SK-N-MC (cell line): ENCODE results near the gene HSPA1A.
"Not testable (repeated sequence)": the region's sequence is repeated elsewhere in the genome, so short reads cannot be mapped to it uniquely, and the experiment has no call there.

Experiments
- DNase-seq: peaks from one replicate; pipeline ENCODE4 v3.0.0-alpha.2; 2011; ENCODE audit warnings: low read depth, low spot score
- H3K27ac ChIP-seq: fragments of 200-600 bp; sonication (generic); 2 replicates; pipeline ENCODE4 v1.5.1; 2016; ENCODE audit warnings: mixed run types
- H3K36me3 ChIP-seq: fragments of 200-600 bp; sonication (generic); 2 replicates; pipeline ENCODE4 v1.6.1; 2017; ENCODE audit warnings: antibody characterized with exemption, low read length, mixed read lengths; ENCODE audit not compliant: insufficient read depth
- H3K4me3 ChIP-seq: fragments of 200-600 bp; sonication (generic); 2 replicates; pipeline ENCODE4 v1.5.1; 2016
- H3K9ac ChIP-seq: fragments of 200-600 bp; sonication (generic); 2 replicates; pipeline ENCODE4 v1.8.0; 2017; ENCODE audit warnings: mixed run types, mixed read lengths; ENCODE audit not compliant: insufficient read length
- H3K9me3 ChIP-seq: fragments of 200-600 bp; sonication (generic); 2 replicates; pipeline ENCODE4 v1.6.1; 2017; ENCODE audit warnings: low read depth, mild to moderate bottlenecking, antibody characterized with exemption, low read length, moderate library complexity, mixed read lengths
- EZH2 ChIP-seq: fragments of 200-600 bp; sonication (generic); IDR thresholded peaks from one replicate; pipeline ENCODE4 v1.6.1; 2017; ENCODE audit warnings: antibody characterized with exemption
- FOXP2 ChIP-seq: optimal IDR thresholded peaks from 2 replicates; pipeline ENCODE3; 2011; ENCODE audit warnings: mild to moderate bottlenecking, moderate library complexity; ENCODE audit not compliant: insufficient read depth; ENCODE audit errors: extremely low read length, control extremely low read depth
- POLR2AphosphoS5 ChIP-seq: IDR thresholded peaks from 2 replicates; pipeline ENCODE4 v1.6.1; 2012; ENCODE audit warnings: mild to moderate bottlenecking, low read depth, low read length, borderline replicate concordance

HSPA1A gene

DNA sequence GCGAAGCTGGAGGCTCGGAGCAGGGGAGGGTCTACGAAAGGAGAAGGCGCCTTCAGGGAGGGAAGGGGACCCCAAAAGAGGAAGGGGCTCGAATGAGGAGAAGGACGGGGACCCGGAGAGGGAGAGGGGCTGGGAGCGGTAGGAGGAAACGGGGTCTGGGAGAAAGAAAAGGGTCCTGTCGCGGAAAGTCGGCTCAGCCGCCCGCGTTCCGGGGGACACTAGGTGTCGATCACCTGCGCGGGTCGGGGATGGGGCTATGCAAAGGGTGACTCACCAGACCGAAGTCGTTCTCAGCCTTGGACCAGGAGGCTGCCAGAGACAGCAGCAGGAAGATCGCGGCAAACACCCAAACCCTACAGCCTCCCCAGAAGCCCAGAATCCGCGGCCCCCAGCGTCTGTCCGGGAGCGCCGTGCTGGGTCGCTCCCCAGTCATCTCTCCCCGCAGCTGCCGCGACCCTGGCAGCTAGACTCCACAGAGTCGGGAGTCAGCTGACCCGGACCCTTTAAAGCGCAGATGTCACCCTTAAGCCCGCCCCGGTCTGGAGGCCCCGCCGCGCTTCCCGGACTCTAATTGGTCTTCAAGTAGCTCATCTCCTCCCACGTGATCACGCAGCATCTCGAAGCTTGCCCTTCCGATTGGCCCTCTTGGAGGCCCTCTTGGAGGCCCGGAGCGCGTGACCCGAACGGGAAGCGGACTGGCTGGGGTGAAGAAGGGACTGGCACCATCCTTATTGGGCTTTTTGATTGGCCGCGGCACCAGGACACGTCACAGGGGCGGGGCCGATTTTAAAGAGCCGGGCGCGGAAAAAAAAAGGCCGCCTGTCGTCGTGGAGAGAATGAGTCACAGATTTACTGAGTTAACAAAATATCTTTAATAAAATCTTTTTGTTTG lies 47.2 kb downstream of the HSPA1A start, which contains the start of gene NEU1:
Gene NEU1, minus strand, starts transcription at position 478 of the 892 bp plus-strand sequence. Its CDS starts 45 bp downstream, at position 433.
- Histone ChIP-seq H3K36me3 (peaks cover 9% of the 10 kb centered on the region; the same call in 1 of the 2 replicates), H3K4me3 (peak within 1 kb of the TSS; percentile 84), H3K9ac (peak within 1 kb of the TSS; percentile 77), H3K27ac (peak within 1 kb of the TSS; percentile 95), H3K9me3 (no peaks in the 10 kb centered on the region)
- peak; percentile 99 for TF ChIP-seq POLR2AphosphoS5
- TF ChIP-seq FOXP2 = no peak
- peak; percentile 100 for DNase-seq

- DNase-seq, H3K9me3 ChIP-seq, H3K9ac ChIP-seq, H3K36me3 ChIP-seq: not testable (repeated sequence)
- H3K4me3 ChIP-seq = peak overlapping the region; percentile 84
- H3K27ac ChIP-seq = peak overlapping the region; percentile 95
These were observed 48.8 kb downstream of the HSPA1A start for GRCh38 chr6:31864123-31864562.

GRCh38 chr6:31864818-31865204 lies 49.5 kb downstream of the HSPA1A start:
- no peak for TF ChIP-seq FOXP2
- TF ChIP-seq EZH2 = no peak
- no peak for TF ChIP-seq POLR2AphosphoS5
- no peaks in the 10 kb centered on the region for H3K9me3 ChIP-seq
- H3K36me3 ChIP-seq = peaks cover 3% of the 10 kb centered on the region; the same call in 1 of the 2 replicates
- H3K9ac ChIP-seq = no peak overlapping the region
- no peak for DNase-seq
- H3K4me3 ChIP-seq = no peak overlapping the region
- no peak overlapping the region for H3K27ac ChIP-seq

DNA sequence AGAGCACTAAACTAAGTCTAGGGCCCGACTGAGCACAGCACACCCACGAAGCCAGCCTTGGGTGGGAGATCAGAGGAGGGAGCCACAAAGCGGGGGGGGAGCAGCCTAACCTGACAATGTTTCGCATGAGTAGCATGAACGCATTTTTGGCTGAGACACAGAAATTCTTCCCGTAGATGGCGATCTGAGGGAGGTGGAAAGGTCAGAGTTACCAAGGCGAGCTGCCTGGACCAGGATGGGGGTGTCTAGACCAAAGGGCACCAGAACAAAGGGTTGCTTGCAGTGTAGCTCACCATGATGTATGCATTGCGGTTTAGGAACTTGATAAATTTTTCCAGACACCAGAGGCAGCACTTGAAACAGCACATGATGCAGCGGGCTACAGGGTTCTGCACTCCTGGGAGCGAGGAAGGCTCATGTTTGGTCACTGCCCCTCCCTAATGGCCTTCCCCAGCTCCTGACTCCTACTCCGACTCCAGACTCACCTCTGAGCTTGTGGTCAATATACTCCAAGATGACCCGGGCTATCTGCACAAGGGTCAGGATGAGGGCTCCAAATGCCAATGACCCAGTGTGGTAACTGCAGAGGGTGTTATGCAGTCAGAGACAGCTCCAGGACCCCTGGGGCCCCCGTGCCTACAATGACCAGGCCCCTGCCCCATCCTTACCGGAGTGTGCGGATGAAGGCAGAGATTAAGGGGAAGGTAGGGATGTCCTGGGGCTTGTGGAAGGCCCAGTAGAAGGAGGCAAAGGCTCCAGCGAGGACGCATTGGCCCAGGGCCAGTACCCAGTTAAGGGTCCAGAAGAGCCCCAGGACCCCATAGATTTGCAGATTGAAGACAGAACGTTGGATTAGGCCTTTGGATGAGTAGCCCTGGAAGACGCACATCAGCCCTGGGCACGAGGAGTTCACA lies 50.1 kb downstream of the HSPA1A start:
- no peak for DNase-seq
- H3K4me3 ChIP-seq = no peak overlapping the region
- TF ChIP-seq POLR2AphosphoS5 = no peak
- no peak for TF ChIP-seq EZH2
- no peak for TF ChIP-seq FOXP2
- H3K9me3 ChIP-seq = no peaks in the 10 kb centered on the region
- H3K36me3 ChIP-seq = no peaks in the 10 kb centered on the region
- H3K27ac ChIP-seq = no peak overlapping the region
- H3K9ac ChIP-seq = no peak overlapping the region
